SK-N-SH treated with all-trans-retinoic acid at 6 μM for 48 hours (cell line): ENCODE results near the gene MKRN3.

ENCODE experiments used
- ATAC-seq: fragments of 200-7000 bp; cut with Tn5 transposase; 3 replicates; pipeline ENCODE4 v1.9.1; 2020; ENCODE audit warnings: mild to moderate bottlenecking, moderate library complexity
- ARNTL ChIP-seq: fragments of 450-650 bp; formaldehyde crosslinking; IDR thresholded peaks from 2 replicates; pipeline ENCODE4 v1.5.0; 2020; ENCODE audit warnings: low read depth, mild to moderate bottlenecking, moderate library complexity, borderline replicate concordance
- BACH2 ChIP-seq: fragments of 250-450 bp; sonication (Bioruptor Pico); IDR thresholded peaks from 2 replicates; pipeline ENCODE4 v1.9.0; 2021; ENCODE audit warnings: mild to moderate bottlenecking, borderline replicate concordance
- CREB5 ChIP-seq: fragments of 250-450 bp; sonication (Bioruptor Pico); IDR thresholded peaks from 2 replicates; pipeline ENCODE4 v1.5.1; 2020; ENCODE audit warnings: low read depth, mild to moderate bottlenecking, moderate library complexity
- CSDC2 ChIP-seq: fragments of 250-450 bp; sonication (Bioruptor Pico); IDR thresholded peaks from 2 replicates; pipeline ENCODE4 v1.5.0; 2020; ENCODE audit warnings: mild to moderate bottlenecking, moderate library complexity
- CSRNP3 ChIP-seq: fragments of 250-450 bp; sonication (Bioruptor Pico); IDR thresholded peaks from 2 replicates; pipeline ENCODE4 v1.5.1; 2021; ENCODE audit warnings: mild to moderate bottlenecking, moderate library complexity
- ESRRG ChIP-seq: fragments of 250-450 bp; sonication (Bioruptor Pico); IDR thresholded peaks from 2 replicates; pipeline ENCODE4 v1.6.1; 2021; ENCODE audit warnings: mild to moderate bottlenecking
- GLIS3 ChIP-seq: fragments of 250-450 bp; sonication (Bioruptor Pico); IDR thresholded peaks from 2 replicates; pipeline ENCODE4 v1.5.0; 2020; ENCODE audit warnings: mild to moderate bottlenecking, moderate library complexity
- ISL1 ChIP-seq: fragments of 250-450 bp; sonication (Bioruptor Pico); IDR thresholded peaks from 2 replicates; pipeline ENCODE4 v2.1.2; 2022; ENCODE audit warnings: mild to moderate bottlenecking, moderate library complexity
- OSR1 ChIP-seq: fragments of 250-450 bp; sonication (Bioruptor Pico); IDR thresholded peaks from 2 replicates; pipeline ENCODE4 v1.8.0; 2022; ENCODE audit warnings: moderate library complexity, mild to moderate bottlenecking, inconsistent platforms
- PATZ1 ChIP-seq: fragments of 250-450 bp; sonication (Bioruptor Pico); IDR thresholded peaks from 2 replicates; pipeline ENCODE4 v1.8.0; 2020; ENCODE audit warnings: mild to moderate bottlenecking, moderate library complexity, borderline replicate concordance
- POU6F1 ChIP-seq: fragments of 250-450 bp; sonication (Bioruptor Pico); IDR thresholded peaks from 2 replicates; pipeline ENCODE4 v1.8.0; 2021; ENCODE audit warnings: low read depth, mild to moderate bottlenecking, moderate library complexity, borderline replicate concordance
- RARB ChIP-seq: fragments of 250-450 bp; sonication (Bioruptor Pico); IDR thresholded peaks from 2 replicates; pipeline ENCODE4 v1.8.0; 2021; ENCODE audit warnings: mild to moderate bottlenecking, moderate library complexity
- SNAI2 ChIP-seq: fragments of 250-450 bp; sonication (Bioruptor Pico); IDR thresholded peaks from 2 replicates; pipeline ENCODE4 v1.5.0; 2020; ENCODE audit warnings: mild to moderate bottlenecking, moderate library complexity
- TCF4 ChIP-seq: fragments of 250-450 bp; sonication (Bioruptor Pico); IDR thresholded peaks from 2 replicates; pipeline ENCODE4 v1.8.0; 2021; ENCODE audit warnings: mild to moderate bottlenecking, moderate library complexity, borderline replicate concordance
- TOX ChIP-seq: fragments of 250-450 bp; sonication (Bioruptor Pico); IDR thresholded peaks from 2 replicates; pipeline ENCODE4 v1.8.0; 2021; ENCODE audit warnings: mild to moderate bottlenecking, moderate library complexity, borderline replicate concordance
- TSHZ2 ChIP-seq: fragments of 250-450 bp; sonication (Bioruptor Pico); IDR thresholded peaks from 2 replicates; pipeline ENCODE4 v1.5.0; 2020; ENCODE audit warnings: mild to moderate bottlenecking, moderate library complexity
- ZC3H10 ChIP-seq: fragments of 250-450 bp; sonication (Bioruptor Pico); IDR thresholded peaks from 2 replicates; pipeline ENCODE4 v1.5.1; 2021; ENCODE audit warnings: mild to moderate bottlenecking, moderate library complexity
- ZFP30 ChIP-seq: fragments of 450-650 bp; formaldehyde crosslinking; IDR thresholded peaks from 2 replicates; pipeline ENCODE4 v1.5.0; 2022; ENCODE audit warnings: mild to moderate bottlenecking, moderate library complexity
- ZNF565 ChIP-seq: fragments of 450-650 bp; formaldehyde crosslinking; conservative IDR thresholded peaks from 2 replicates; pipeline ENCODE4 v1.5.0; 2020; ENCODE audit warnings: low read depth, mild to moderate bottlenecking, moderate library complexity
- ZNF70 ChIP-seq: fragments of 450-650 bp; formaldehyde crosslinking; IDR thresholded peaks from 2 replicates; pipeline ENCODE4 v1.5.0; 2020; ENCODE audit warnings: mild to moderate bottlenecking, moderate library complexity
- ZNF8 ChIP-seq: fragments of 450-650 bp; formaldehyde crosslinking; IDR thresholded peaks from 2 replicates; pipeline ENCODE4 v1.5.0; 2020; ENCODE audit warnings: mild to moderate bottlenecking, moderate library complexity

MKRN3 gene

GRCh38 chr15:23518104-23518503 is 47.4 kb upstream of the MKRN3 start:
- TF ChIP-seq RARB (CRISPR knock-in tag) (no peak), CSDC2 (CRISPR knock-in tag) (no peak), GLIS3 (CRISPR knock-in tag) (no peak), BACH2 (CRISPR knock-in tag) (no peak), TOX (no peak), ISL1 (no peak), ZNF565 (no peak), ZNF70 (no peak), ZC3H10 (no peak), CSRNP3 (CRISPR knock-in tag) (no peak), ARNTL (CRISPR knock-in tag) (no peak), SNAI2 (CRISPR knock-in tag) (no peak), ESRRG (CRISPR knock-in tag) (no peak), ZFP30 (CRISPR knock-in tag) (no peak), CREB5 (CRISPR knock-in tag) (no peak), PATZ1 (CRISPR knock-in tag) (no peak)
- ATAC-seq, result no peak

GRCh38 chr15:23524816-23525215 is 40.7 kb upstream of the MKRN3 start:
- TF ChIP-seq BACH2 (CRISPR knock-in tag) (no peak), ZFP30 (CRISPR knock-in tag) (no peak), TCF4 (no peak), ZNF8 (CRISPR knock-in tag) (no peak), CREB5 (CRISPR knock-in tag) (no peak), POU6F1 (CRISPR knock-in tag) (no peak), RARB (CRISPR knock-in tag) (no peak), PATZ1 (CRISPR knock-in tag) (no peak), CSDC2 (CRISPR knock-in tag) (no peak), OSR1 (CRISPR knock-in tag) (no peak), ZNF70 (no peak), ZNF565 (no peak), ESRRG (CRISPR knock-in tag) (no peak), ARNTL (CRISPR knock-in tag) (no peak), TOX (no peak), TSHZ2 (CRISPR knock-in tag) (no peak), CSRNP3 (CRISPR knock-in tag) (no peak)
- ATAC-seq, result no peak
